Liver (tissue), 3 donors: ENCODE data around the gene QKI.

Experiments used
- FOXA1 ChIP-seq: IDR thresholded peaks from 2 replicates; pipeline ENCODE4 v1.6.1; 2016; ENCODE audit warnings: antibody characterized with exemption
- GABPA ChIP-seq, 2 donors: IDR thresholded peaks in 1 of 2; conservative IDR thresholded peaks in 1 of 2; 2 replicates each; pipeline ENCODE4 v1.6.1; 2016; ENCODE audit warnings: antibody characterized with exemption in 2 of 2, mild to moderate bottlenecking in 1 of 2, moderate library complexity in 1 of 2
- MAX ChIP-seq: IDR thresholded peaks from 2 replicates; pipeline ENCODE4 v1.6.1; 2016; ENCODE audit warnings: antibody characterized with exemption
- RAD21 ChIP-seq, 2 donors: IDR thresholded peaks; 2 replicates each; pipeline ENCODE4 v1.6.1; 2016; ENCODE audit warnings: antibody characterized with exemption in 2 of 2, mild to moderate bottlenecking in 2 of 2
- RXRA ChIP-seq, 2 donors: IDR thresholded peaks; 2 replicates each; pipeline ENCODE4 v1.6.1; 2017 to 2018; ENCODE audit warnings: antibody characterized with exemption in 2 of 2, mild to moderate bottlenecking in 1 of 2
- TF ChIP-seq, protein P1 (sequence below): fragments of 150-350 bp; IDR thresholded peaks from 2 replicates; pipeline ENCODE4 v1.5.1; 2017; ENCODE audit warnings: improper control_type of control experiment, low read depth, low read length; ENCODE audit not compliant: missing input control
- TF ChIP-seq, protein P2 (sequence below): IDR thresholded peaks from 2 replicates; pipeline ENCODE4 v1.6.1; 2016; ENCODE audit warnings: antibody characterized with exemption, mild to moderate bottlenecking
- donor health status: healthy.
- donor health status: healthy.

DNA sequence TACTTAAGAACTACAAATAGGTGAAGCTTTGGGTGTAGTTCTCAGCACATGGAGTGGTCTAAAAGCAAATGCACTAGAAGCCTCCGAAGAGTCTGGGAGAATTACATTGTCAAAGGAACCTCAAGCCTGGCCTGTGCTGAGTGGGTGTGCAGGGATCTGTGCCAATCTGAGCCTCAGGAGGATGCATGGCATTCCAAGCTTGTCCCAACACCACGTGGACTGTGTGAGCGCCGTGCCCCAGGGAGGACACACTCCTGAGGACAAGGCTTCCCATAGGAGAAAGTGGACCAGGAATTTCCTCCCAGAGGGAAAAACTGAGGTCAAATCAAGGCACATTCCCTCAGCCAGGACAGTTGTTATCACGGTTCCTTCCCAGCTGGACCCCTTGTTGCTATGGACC is 185.8 kb downstream of the QKI start:
- TF ChIP-seq, protein P1, sequence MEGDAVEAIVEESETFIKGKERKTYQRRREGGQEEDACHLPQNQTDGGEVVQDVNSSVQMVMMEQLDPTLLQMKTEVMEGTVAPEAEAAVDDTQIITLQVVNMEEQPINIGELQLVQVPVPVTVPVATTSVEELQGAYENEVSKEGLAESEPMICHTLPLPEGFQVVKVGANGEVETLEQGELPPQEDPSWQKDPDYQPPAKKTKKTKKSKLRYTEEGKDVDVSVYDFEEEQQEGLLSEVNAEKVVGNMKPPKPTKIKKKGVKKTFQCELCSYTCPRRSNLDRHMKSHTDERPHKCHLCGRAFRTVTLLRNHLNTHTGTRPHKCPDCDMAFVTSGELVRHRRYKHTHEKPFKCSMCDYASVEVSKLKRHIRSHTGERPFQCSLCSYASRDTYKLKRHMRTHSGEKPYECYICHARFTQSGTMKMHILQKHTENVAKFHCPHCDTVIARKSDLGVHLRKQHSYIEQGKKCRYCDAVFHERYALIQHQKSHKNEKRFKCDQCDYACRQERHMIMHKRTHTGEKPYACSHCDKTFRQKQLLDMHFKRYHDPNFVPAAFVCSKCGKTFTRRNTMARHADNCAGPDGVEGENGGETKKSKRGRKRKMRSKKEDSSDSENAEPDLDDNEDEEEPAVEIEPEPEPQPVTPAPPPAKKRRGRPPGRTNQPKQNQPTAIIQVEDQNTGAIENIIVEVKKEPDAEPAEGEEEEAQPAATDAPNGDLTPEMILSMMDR: no peak
- TF ChIP-seq RXRA (IDR thresholded peaks at IDR 0.05) (no peak), RAD21 (IDR thresholded peaks at IDR 0.05) (no peak), GABPA (IDR thresholded peaks at IDR 0.05 in 1 of 2, conservative IDR thresholded peaks at IDR 0.05 in 1 of 2) (no peak), FOXA1 (no peak), MAX (no peak)
- TF ChIP-seq, protein P2, sequence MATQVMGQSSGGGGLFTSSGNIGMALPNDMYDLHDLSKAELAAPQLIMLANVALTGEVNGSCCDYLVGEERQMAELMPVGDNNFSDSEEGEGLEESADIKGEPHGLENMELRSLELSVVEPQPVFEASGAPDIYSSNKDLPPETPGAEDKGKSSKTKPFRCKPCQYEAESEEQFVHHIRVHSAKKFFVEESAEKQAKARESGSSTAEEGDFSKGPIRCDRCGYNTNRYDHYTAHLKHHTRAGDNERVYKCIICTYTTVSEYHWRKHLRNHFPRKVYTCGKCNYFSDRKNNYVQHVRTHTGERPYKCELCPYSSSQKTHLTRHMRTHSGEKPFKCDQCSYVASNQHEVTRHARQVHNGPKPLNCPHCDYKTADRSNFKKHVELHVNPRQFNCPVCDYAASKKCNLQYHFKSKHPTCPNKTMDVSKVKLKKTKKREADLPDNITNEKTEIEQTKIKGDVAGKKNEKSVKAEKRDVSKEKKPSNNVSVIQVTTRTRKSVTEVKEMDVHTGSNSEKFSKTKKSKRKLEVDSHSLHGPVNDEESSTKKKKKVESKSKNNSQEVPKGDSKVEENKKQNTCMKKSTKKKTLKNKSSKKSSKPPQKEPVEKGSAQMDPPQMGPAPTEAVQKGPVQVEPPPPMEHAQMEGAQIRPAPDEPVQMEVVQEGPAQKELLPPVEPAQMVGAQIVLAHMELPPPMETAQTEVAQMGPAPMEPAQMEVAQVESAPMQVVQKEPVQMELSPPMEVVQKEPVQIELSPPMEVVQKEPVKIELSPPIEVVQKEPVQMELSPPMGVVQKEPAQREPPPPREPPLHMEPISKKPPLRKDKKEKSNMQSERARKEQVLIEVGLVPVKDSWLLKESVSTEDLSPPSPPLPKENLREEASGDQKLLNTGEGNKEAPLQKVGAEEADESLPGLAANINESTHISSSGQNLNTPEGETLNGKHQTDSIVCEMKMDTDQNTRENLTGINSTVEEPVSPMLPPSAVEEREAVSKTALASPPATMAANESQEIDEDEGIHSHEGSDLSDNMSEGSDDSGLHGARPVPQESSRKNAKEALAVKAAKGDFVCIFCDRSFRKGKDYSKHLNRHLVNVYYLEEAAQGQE: no peak
